Measurements from ENCODE around the gene PPP4R4.

- TF ChIP-seq CTCF (conservative IDR thresholded peaks at IDR 0.05; ENCODE audit: low read depth, low read length), result no peak
- TF ChIP-seq EZH2 (IDR thresholded peaks at IDR 0.05; ENCODE audit: borderline replicate concordance, low read depth, low read length, poor library complexity, severe bottlenecking), result no peak
Observed at GRCh38 chr14:94126419-94126677, 47.8 kb upstream of the PPP4R4 start.
